WI38 (cell line): Measurements from ENCODE around the gene TP63.

Experiments
- H3K4me3 ChIP-seq: 2 replicates; pipeline ENCODE4 v1.5.1; 2011; ENCODE audit warnings: low read depth, mild to moderate bottlenecking, control low read depth, low read length
- TF ChIP-seq, protein P1 (sequence below): IDR thresholded peaks from 2 replicates; pipeline ENCODE4 v1.5.1; 2012; ENCODE audit warnings: low read depth, mild to moderate bottlenecking, control low read depth, low read length

Gene TP63

DNA sequence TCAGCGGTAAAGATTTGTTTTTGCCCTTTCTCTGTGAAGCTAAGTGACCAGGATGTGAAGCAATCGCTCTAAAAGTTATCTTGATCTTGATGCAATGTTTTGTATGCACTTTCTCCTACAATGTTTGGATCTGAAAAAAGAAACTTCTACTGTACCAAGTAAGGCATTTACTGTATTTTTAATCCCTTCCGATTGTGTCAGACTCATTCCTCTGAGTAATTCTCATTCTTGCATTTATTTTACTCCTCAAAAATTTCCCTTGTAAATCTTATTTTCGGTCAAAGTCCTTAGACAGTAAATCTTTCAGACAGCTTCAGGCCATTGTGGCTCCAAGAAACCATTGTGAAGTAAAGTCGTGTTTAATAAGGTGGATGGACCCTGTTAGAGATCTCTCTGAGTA is 141.9 kb downstream of the TP63 start:
- no peak overlapping the region for H3K4me3 ChIP-seq
- TF ChIP-seq, protein P1, sequence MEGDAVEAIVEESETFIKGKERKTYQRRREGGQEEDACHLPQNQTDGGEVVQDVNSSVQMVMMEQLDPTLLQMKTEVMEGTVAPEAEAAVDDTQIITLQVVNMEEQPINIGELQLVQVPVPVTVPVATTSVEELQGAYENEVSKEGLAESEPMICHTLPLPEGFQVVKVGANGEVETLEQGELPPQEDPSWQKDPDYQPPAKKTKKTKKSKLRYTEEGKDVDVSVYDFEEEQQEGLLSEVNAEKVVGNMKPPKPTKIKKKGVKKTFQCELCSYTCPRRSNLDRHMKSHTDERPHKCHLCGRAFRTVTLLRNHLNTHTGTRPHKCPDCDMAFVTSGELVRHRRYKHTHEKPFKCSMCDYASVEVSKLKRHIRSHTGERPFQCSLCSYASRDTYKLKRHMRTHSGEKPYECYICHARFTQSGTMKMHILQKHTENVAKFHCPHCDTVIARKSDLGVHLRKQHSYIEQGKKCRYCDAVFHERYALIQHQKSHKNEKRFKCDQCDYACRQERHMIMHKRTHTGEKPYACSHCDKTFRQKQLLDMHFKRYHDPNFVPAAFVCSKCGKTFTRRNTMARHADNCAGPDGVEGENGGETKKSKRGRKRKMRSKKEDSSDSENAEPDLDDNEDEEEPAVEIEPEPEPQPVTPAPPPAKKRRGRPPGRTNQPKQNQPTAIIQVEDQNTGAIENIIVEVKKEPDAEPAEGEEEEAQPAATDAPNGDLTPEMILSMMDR = no peak

DNA sequence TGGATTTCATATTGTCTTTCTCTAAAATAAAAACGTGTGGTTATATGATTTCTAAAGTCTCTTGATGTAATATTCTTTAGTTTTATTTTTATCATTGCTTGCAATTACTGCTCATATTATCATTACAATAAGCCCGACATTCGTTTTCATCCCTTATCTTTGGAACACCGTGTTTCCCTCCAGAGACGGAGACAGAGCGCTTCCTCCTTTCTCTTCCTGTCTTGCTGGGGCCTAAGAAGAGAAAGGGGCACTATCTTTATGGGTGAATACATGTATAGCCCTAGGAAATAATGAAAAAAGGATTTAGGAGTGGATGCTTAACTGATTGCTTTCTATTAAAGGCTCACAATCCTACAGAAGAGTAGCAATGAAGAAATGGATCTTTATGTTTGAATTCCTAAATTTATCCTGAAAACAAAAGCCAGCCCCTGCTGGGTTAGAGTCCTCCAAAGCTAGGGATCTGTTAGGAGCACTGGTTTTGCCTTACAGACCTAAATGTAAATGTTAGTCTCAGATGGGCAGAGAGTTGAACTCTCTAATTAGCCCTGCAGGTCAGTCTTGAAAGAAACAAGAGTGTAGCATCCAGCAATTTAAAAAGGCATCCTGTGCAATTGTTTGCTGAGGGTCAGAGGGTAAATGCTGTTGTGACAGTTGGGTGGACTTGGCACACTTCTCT is 145.1 kb downstream of the TP63 start:
- TF ChIP-seq, protein P1 = no peak

DNA sequence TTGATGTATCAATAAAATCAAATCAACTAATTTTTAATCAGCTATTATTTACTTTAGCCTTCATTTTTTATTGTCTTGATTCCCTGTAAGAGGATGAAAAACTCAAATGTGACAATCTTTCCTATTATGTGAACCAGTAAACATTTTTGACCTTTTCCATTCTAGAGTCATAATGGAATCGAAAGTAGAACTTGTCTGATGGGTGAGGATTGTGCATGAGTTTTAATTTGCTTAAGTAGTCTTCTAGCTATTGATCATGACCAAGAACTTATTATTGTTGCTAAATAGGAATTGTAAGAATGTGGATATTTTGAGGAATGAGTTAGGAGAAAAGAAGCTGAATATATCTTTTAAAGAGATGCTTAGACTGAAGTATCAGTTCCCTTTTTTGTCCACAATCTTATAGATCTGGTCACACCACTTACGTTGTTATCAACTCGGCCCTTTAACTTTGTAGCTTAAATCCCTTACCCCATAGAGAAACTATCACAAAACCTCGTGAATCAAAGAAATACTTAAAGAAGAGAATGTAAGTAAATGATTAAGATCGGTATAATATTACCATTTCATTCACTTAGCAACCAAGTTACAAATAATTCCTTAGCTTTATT is 147.3 kb downstream of the TP63 start:
- H3K4me3 ChIP-seq = no peak overlapping the region
- TF ChIP-seq, protein P1 = no peak

More for the DNA sequence above, 145.1 kb downstream of the TP63 start:
- H3K4me3 ChIP-seq = no peak overlapping the region

DNA sequence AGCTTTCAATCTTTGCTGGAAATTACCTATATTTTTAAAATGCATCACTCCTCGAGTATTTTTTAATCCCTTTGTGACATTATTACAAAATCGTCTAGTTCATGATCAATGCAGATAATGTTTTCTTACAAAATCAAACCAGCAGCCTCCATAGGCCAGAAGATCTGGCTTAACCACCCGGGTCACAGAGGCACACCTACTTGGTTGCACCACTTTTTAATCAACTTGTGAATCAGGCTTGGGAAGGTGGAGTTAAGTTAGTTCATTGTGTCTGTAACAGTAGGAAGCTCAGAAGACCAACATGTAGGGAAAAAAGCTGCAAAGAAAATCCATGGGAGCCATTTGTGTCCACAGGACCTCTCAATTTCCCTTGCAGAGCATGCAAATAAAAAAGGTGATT is 148.0 kb downstream of the TP63 start:
- TF ChIP-seq, protein P1 = no peak
- no peak overlapping the region for H3K4me3 ChIP-seq

DNA sequence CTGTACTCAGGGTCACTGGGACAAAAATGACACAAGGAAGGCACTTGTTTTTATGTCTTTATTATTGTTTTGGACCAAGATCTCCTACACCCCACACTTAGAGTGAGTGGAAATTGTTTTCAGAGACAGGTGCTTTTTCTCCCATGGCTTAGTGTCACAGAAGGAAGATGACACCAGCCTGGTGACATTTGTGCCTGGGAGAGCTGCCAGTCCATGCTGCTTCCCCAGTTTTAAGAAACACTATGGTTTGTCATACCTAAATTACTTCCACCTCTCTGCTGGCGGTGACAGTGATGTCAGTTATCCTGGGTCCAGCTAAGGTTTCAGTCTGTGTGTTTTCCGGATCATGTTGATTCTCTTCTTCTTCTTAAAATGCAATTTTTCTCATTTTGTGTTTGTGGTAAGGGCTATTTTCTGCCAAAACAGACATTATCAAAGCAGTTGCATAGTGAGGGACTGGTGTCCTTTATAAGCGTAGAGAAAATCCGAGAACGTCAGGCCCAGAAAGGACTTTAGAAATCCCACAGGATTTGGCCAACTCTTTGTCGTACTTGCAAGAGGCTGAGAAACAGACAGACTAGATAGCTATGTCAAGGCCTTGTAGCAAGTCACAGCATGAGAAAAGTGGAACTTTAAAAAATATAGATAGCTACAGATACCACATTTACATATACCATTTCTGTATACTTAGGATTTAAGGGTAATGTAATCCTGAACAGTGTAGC is 149.5 kb downstream of the TP63 start:
- H3K4me3 ChIP-seq = no peak overlapping the region
- TF ChIP-seq, protein P1 = no peak

DNA sequence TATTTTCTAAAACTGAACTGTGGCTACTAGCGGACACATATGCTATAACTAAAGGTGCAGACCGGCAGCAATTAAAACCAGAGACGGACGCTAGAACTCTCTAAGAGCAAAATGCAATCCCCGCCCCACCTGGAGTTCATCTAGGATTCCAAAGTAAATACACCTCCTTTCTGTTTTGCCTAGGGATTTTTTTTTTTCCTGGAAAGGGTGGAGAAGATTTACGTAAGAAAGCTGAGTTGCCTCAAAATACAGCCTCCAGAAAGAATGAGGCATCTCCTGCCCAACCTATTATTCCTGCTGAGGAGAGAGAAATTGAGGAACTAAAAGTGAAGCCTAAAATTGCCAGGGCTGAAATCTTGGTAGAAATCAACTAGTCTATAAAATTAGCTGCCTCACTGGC is 150.2 kb downstream of the TP63 start:
- H3K4me3 ChIP-seq = no peak overlapping the region
- TF ChIP-seq, protein P1 = no peak
